ENCODE results near the gene SPACA6. TPM values are rescaled to one million over a fixed set of nuclear protein-coding genes. Genes with fewer than 3 reads are reported as not detected.

The SPACA6 gene
- total RNA-seq, 1 donor from 2014 or later: 1.1 TPM

- Histone ChIP-seq H3K27me3 (ENCODE audit: control insufficient read depth, insufficient read depth, low read length) (no peaks in the 10 kb centered on the region), H3K4me3 (ENCODE audit: low read depth, low read length) (no peak overlapping the region), H3K36me3 (ENCODE audit: control insufficient read depth, insufficient read depth, low read length) (peaks cover 13% of the 10 kb centered on the region)
- DNase-seq (ENCODE audit: low read depth) (no peak), FAIRE-seq (no peak)
- TF ChIP-seq, protein P1, sequence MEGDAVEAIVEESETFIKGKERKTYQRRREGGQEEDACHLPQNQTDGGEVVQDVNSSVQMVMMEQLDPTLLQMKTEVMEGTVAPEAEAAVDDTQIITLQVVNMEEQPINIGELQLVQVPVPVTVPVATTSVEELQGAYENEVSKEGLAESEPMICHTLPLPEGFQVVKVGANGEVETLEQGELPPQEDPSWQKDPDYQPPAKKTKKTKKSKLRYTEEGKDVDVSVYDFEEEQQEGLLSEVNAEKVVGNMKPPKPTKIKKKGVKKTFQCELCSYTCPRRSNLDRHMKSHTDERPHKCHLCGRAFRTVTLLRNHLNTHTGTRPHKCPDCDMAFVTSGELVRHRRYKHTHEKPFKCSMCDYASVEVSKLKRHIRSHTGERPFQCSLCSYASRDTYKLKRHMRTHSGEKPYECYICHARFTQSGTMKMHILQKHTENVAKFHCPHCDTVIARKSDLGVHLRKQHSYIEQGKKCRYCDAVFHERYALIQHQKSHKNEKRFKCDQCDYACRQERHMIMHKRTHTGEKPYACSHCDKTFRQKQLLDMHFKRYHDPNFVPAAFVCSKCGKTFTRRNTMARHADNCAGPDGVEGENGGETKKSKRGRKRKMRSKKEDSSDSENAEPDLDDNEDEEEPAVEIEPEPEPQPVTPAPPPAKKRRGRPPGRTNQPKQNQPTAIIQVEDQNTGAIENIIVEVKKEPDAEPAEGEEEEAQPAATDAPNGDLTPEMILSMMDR (IDR thresholded peaks at IDR 0.05; ENCODE audit: insufficient read depth, low read length, severe bottlenecking): no peak
Observed at GRCh38 chr19:51695088-51695487, 2.0 kb downstream of the SPACA6 start.

- no peak for FAIRE-seq
- Histone ChIP-seq H3K4me3 (ENCODE audit: low read depth, low read length) (no peak overlapping the region), H3K36me3 (ENCODE audit: control insufficient read depth, insufficient read depth, low read length) (peaks cover 13% of the 10 kb centered on the region), H3K27me3 (ENCODE audit: control insufficient read depth, insufficient read depth, low read length) (no peaks in the 10 kb centered on the region)
- no peak for DNase-seq (ENCODE audit: low read depth)
- TF ChIP-seq, protein P1 (IDR thresholded peaks at IDR 0.05; ENCODE audit: insufficient read depth, low read length, severe bottlenecking): no peak
Observed at GRCh38 chr19:51695702-51696315, 2.7 kb downstream of the SPACA6 start.

DNA sequence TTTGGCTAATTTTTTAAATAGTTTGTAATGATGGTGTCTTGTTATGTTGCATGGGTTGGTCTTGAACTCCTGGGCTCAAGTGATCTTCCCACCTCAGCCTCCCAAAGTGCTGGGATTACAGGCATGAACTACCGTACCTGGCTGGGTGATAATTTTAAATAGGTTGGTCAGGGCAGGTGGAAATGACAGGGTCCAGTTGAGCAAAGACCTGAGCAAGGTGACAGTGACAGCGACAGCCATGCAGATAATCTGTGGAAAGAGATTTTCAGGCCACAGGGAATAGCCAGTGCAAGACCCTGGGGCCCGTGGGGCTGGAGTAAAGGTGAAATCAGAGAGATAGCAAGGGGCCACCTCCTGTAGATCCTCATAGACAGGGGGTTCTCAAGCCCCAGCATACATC lies 3.5 kb downstream of the SPACA6 start:
- H3K4me3 ChIP-seq (ENCODE audit: low read depth, low read length): no peak overlapping the region
- H3K27me3 ChIP-seq (ENCODE audit: control insufficient read depth, insufficient read depth, low read length): no peaks in the 10 kb centered on the region
- peaks cover 13% of the 10 kb centered on the region for H3K36me3 ChIP-seq (ENCODE audit: control insufficient read depth, insufficient read depth, low read length)
- TF ChIP-seq, protein P1 (IDR thresholded peaks at IDR 0.05; ENCODE audit: insufficient read depth, low read length, severe bottlenecking): no peak
- FAIRE-seq (no peak), DNase-seq (ENCODE audit: low read depth) (no peak)

GRCh38 chr19:51697169-51697776 lies 4.1 kb downstream of the SPACA6 start:
- FAIRE-seq: no peak
- no peaks in the 10 kb centered on the region for H3K27me3 ChIP-seq (ENCODE audit: control insufficient read depth, insufficient read depth, low read length)
- peaks cover 13% of the 10 kb centered on the region for H3K36me3 ChIP-seq (ENCODE audit: control insufficient read depth, insufficient read depth, low read length)
- TF ChIP-seq, protein P1 (IDR thresholded peaks at IDR 0.05; ENCODE audit: insufficient read depth, low read length, severe bottlenecking): no peak
- H3K4me3 ChIP-seq (ENCODE audit: low read depth, low read length): no peak overlapping the region
- DNase-seq (ENCODE audit: low read depth): no peak

DNA sequence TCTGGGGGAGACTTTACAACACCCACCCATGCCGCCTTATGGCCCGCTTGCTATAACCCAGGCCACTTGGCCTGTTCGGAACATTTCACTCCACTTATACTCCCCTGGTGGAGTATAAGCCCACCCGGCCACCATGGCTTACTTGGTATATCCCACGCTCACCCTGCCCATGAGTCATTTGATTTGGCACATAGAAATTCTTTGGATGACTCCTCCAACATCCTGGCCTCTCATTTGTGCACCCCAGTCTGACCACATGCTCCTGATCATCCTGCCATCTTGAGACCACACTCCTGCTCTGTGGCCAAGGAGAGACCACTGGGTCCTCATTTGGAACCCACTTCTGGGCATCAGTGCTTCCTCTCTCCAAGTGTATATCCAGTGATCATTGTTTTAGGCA lies 5.2 kb downstream of the SPACA6 start:
- H3K27me3 ChIP-seq (ENCODE audit: control insufficient read depth, insufficient read depth, low read length): no peaks in the 10 kb centered on the region
- H3K4me3 ChIP-seq (ENCODE audit: low read depth, low read length): no peak overlapping the region
- FAIRE-seq (no peak), DNase-seq (ENCODE audit: low read depth) (no peak)
- TF ChIP-seq, protein P1 (IDR thresholded peaks at IDR 0.05; ENCODE audit: insufficient read depth, low read length, severe bottlenecking): no peak
- peaks cover 9% of the 10 kb centered on the region for H3K36me3 ChIP-seq (ENCODE audit: control insufficient read depth, insufficient read depth, low read length)

- H3K36me3 ChIP-seq (ENCODE audit: control insufficient read depth, insufficient read depth, low read length): peaks cover 6% of the 10 kb centered on the region
- TF ChIP-seq, protein P1 (IDR thresholded peaks at IDR 0.05; ENCODE audit: insufficient read depth, low read length, severe bottlenecking): no peak
- no peak overlapping the region for H3K4me3 ChIP-seq (ENCODE audit: low read depth, low read length)
- no peak for FAIRE-seq
- no peaks in the 10 kb centered on the region for H3K27me3 ChIP-seq (ENCODE audit: control insufficient read depth, insufficient read depth, low read length)
- no peak for DNase-seq (ENCODE audit: low read depth)
Observed at GRCh38 chr19:51699170-51699569, 6.0 kb downstream of the SPACA6 start.
